GM19238 (cell line): ENCODE results near the gene EMP2.
"Not testable (repeated sequence)": the region's sequence is repeated elsewhere in the genome, so short reads cannot be mapped to it uniquely, and the experiment has no call there.

Experiments
- DNase-seq: peaks from one replicate; pipeline ENCODE4 v3.0.0; 2011; ENCODE audit warnings: low spot score; ENCODE audit not compliant: insufficient read length

EMP2 gene

GRCh38 chr16:10522966-10523365 lies 57.4 kb downstream of the EMP2 start:
- no peak for DNase-seq

- DNase-seq: peak; percentile 36
These were observed 58.6 kb downstream of the EMP2 start for GRCh38 chr16:10521681-10522274.

- no peak for DNase-seq
These were observed 59.4 kb downstream of the EMP2 start for GRCh38 chr16:10520869-10521578.

- no peak for DNase-seq
These were observed 60.2 kb downstream of the EMP2 start for GRCh38 chr16:10519929-10520868.

- no peak for DNase-seq
These were observed 61.1 kb downstream of the EMP2 start for GRCh38 chr16:10519297-10519696.

GRCh38 chr16:10518479-10519041 lies 61.8 kb downstream of the EMP2 start:
- DNase-seq: no peak

- no peak for DNase-seq
These were observed 62.5 kb downstream of the EMP2 start for GRCh38 chr16:10517868-10518267.

GRCh38 chr16:10514369-10515055 lies 65.9 kb downstream of the EMP2 start:
- peak; percentile 38 for DNase-seq

GRCh38 chr16:10511829-10512228 lies 68.6 kb downstream of the EMP2 start:
- DNase-seq: no peak

GRCh38 chr16:10510279-10510678 lies 70.1 kb downstream of the EMP2 start:
- no peak for DNase-seq

- peak; percentile 63 for DNase-seq
These were observed 70.8 kb downstream of the EMP2 start for GRCh38 chr16:10509534-10510025.

- not testable (repeated sequence) for DNase-seq
These were observed 75.1 kb downstream of the EMP2 start for GRCh38 chr16:10505286-10505685.

GRCh38 chr16:10504404-10504885 lies 76.0 kb downstream of the EMP2 start:
- no peak for DNase-seq

GRCh38 chr16:10502776-10503175 lies 77.6 kb downstream of the EMP2 start:
- DNase-seq: no peak

GRCh38 chr16:10501016-10501607 lies 79.3 kb downstream of the EMP2 start:
- DNase-seq: no peak

GRCh38 chr16:10500582-10500981 lies 79.8 kb downstream of the EMP2 start:
- no peak for DNase-seq

GRCh38 chr16:10497132-10498101 lies 83.0 kb downstream of the EMP2 start:
- no peak for DNase-seq

- no peak for DNase-seq
These were observed 85.4 kb downstream of the EMP2 start for GRCh38 chr16:10495031-10495345.

GRCh38 chr16:10494343-10495030 lies 85.9 kb downstream of the EMP2 start:
- DNase-seq: no peak
